Pancreas (tissue), 10 donors: ENCODE measurements around the gene OR52L1. TPM values are rescaled to one million over a fixed set of nuclear protein-coding genes. Genes with fewer than 3 reads are reported as not detected.
A peak's percentile ranks its signal among the peaks of the same experiment; 100 is the strongest.
"Not testable (repeated sequence)": the region's sequence is repeated elsewhere in the genome, so short reads cannot be mapped to it uniquely, and the experiment has no call there.

ENCODE experiments used
- ATAC-seq, 4 donors: fragments of 200-7000 bp; cut with Tn5 transposase; one replicate each; pipeline versions ENCODE4 v1.8.0 to v1.9.1; 2020; ENCODE audit warnings: mild to moderate bottlenecking in 4 of 4, moderate library complexity in 4 of 4
- DNase-seq, 6 donors: peaks; one replicate each; pipeline ENCODE4 v3.0.0-alpha.2; 2020
- FAIRE-seq: peaks from 2 replicates; lab custom pipeline; 2012; peaks lifted over from hg19 to GRCh38; lab: Jason Lieb, UNC
- H3K27ac ChIP-seq, 4 donors: fragments of 200-600 bp; sonication (generic); 1 replicate in 3 of 4; 2 replicates in 1 of 4; pipeline versions ENCODE4 v1.5.0 to v1.8.0; 2020
- H3K27me3 ChIP-seq, 4 donors: fragments of 200-600 bp; one replicate each; pipeline ENCODE4 v1.8.0; 2021
- H3K36me3 ChIP-seq, 3 donors: fragments of 200-600 bp; sonication (generic) in 1 of 3; one replicate each; pipeline versions ENCODE4 v1.5.0 to v1.8.0; 2020 to 2021
- H3K4me1 ChIP-seq, 3 donors: fragments of 200-600 bp; one replicate each; pipeline ENCODE4 v1.8.0; 2021
- H3K4me3 ChIP-seq, 4 donors: fragments of 200-600 bp; sonication (generic) in 2 of 4; one replicate each; pipeline versions ENCODE4 v1.5.0 to v1.8.0; 2020 to 2021
- H3K9me3 ChIP-seq, 4 donors: fragments of 200-600 bp; one replicate each; pipeline ENCODE4 v1.8.0; 2021
- CTCF ChIP-seq, 4 donors: fragments of 200-600 bp; sonication (generic) in 3 of 4; IDR thresholded peaks; one replicate each; pipeline versions ENCODE4 v1.5.0 to v1.8.0; 2021; ENCODE audit warnings: antibody characterized with exemption in 4 of 4
- WGBS, 2 donors: extraction: QIAGEN DNeasy Blood & Tissue Kit; methylation state at CpG; one replicate each; pipeline ENCODE4 v1.1.7; 2013; 5-methylcytosine and 5-hydroxymethylcytosine counted together
- intact Hi-C, 3 donors: fragments of 100-400 bp; cut with DNase I; formaldehyde crosslinking; loops; one replicate each; pipeline versions ENCODE4 v1.11.1 to v1.14.2; 2022
- polyA plus RNA-seq, 2 donors: library from polyadenylated mRNA; stranded (reverse); fragments of 200-250 nt; gene quantifications; one replicate each; pipeline ENCODE4 v1.2.3, GENCODE V29; 2013
- total RNA-seq, 6 donors: library from RNA; stranded (reverse); fragmentation: NEBNext Ultra II Directional in 4 of 6; extraction: Animal tissue kit (Norgen Biotek cat#: 25700) in 4 of 6; gene quantifications; one replicate each; pipeline versions ENCODE4 v1.2.1 to v1.2.4, GENCODE V29; 2021 to 2023
- donor health status: healthy with polysubstance abuse.
- donor health status: DM: no; HTN: no; CAD: no; lungs with moderate emphysema.
- donor health status: DM: no; HTN: no; CAD: no.
- donor health status: control.
- donor health status: control.
- donor health status: Bipolar disorder and iron deficiency.
- donor health status: DM: yes; HTN: yes; CAD: no.
- donor health status: DM: no; HTN: no; CAD: no.
- donor health status: DM: no; HTN: no; CAD: no.
- donor health status: DM: yes; HTN: yes; CAD: no.

OR52L1 gene
- total and polyA plus RNA-seq, 8 donors: not detected

GRCh38 chr11:5973530-5973929 is 13.3 kb downstream of the OR52L1 start:
- Histone ChIP-seq H3K4me1 (no peaks in the 10 kb centered on the region), H3K27me3 (no peaks in the 10 kb centered on the region), H3K4me3 (no peak overlapping the region), H3K9me3 (no peaks in the 10 kb centered on the region), H3K36me3 (no peaks in the 10 kb centered on the region), H3K27ac (no peak overlapping the region)
- no peak for ATAC-seq
- intact Hi-C loops: no loop called here
- no peak for TF ChIP-seq CTCF (IDR thresholded peaks at IDR 0.05)
- FAIRE-seq: no peak
- DNase-seq: no peak
- WGBS, 2 donors: 56 to 68% methylated on average over 1 of the region's 1 CpG

GRCh38 chr11:5968394-5968793 is 18.4 kb downstream of the OR52L1 start, which contains the start of gene OR56A5:
OR56A5 (minus strand) TSS chr11:5968494; CDS start chr11:5968494, 0 bp downstream.
- no peak for FAIRE-seq
- H3K27ac ChIP-seq: no peak within 1 kb of the TSS
- H3K36me3 ChIP-seq: no peaks in the 10 kb centered on the region
- H3K27me3 ChIP-seq: no peaks in the 10 kb centered on the region
- H3K9me3 ChIP-seq: no peaks in the 10 kb centered on the region
- no peak within 1 kb of the TSS for H3K4me3 ChIP-seq
- H3K4me1 ChIP-seq: no peaks in the 10 kb centered on the region
- intact Hi-C loops: no loop called here
- no peak for TF ChIP-seq CTCF (IDR thresholded peaks at IDR 0.05)
- no peak for DNase-seq
- no peak for ATAC-seq

GRCh38 chr11:5967708-5968107 is 19.1 kb downstream of the OR52L1 start:
- 40 to 57% methylated on average over 3 of the region's 3 CpGs for WGBS, 2 donors
- Histone ChIP-seq H3K4me1 (no peaks in the 10 kb centered on the region), H3K27me3 (no peaks in the 10 kb centered on the region), H3K36me3 (no peaks in the 10 kb centered on the region), H3K9me3 (no peaks in the 10 kb centered on the region), H3K27ac (no peak overlapping the region), H3K4me3 (no peak overlapping the region)
- no peak for FAIRE-seq
- intact Hi-C loops: no loop called here
- no peak for TF ChIP-seq CTCF (IDR thresholded peaks at IDR 0.05)
- no peak for ATAC-seq
- DNase-seq: no peak

- 40% methylated on average over 2 of the region's 2 CpGs for WGBS, 2 donors
- ATAC-seq (no peak), DNase-seq (no peak), FAIRE-seq (no peak)
- Histone ChIP-seq H3K27ac (no peak overlapping the region), H3K4me3 (no peak overlapping the region), H3K4me1 (no peaks in the 10 kb centered on the region), H3K9me3 (no peaks in the 10 kb centered on the region), H3K27me3 (no peaks in the 10 kb centered on the region), H3K36me3 (no peaks in the 10 kb centered on the region)
- TF ChIP-seq CTCF (IDR thresholded peaks at IDR 0.05): no peak
- intact Hi-C loops: no loop called here
Measured at GRCh38 chr11:5966958-5967357, 19.8 kb downstream of the OR52L1 start.

- H3K9me3 ChIP-seq, H3K27me3 ChIP-seq, intact Hi-C loops, H3K4me1 ChIP-seq, H3K27ac ChIP-seq, FAIRE-seq, H3K36me3 ChIP-seq, ATAC-seq, H3K4me3 ChIP-seq: not testable (repeated sequence)
- 90 to 93% methylated on average over 30 to 40 of the region's 40 CpGs for WGBS, 2 donors
- peak in 1 of 6 donors; percentile 32 for DNase-seq
Measured at GRCh38 chr11:5960704-5961320, 26.0 kb downstream of the OR52L1 start.
